GM20000 (cell line): ENCODE measurements around the gene OBSCN.
"Not testable (repeated sequence)": the region's sequence is repeated elsewhere in the genome, so short reads cannot be mapped to it uniquely, and the experiment has no call there.

Experiments
- DNase-seq: peaks from one replicate; pipeline ENCODE4 v3.0.0; 2012; ENCODE audit warnings: low spot score
- CTCF ChIP-seq: IDR thresholded peaks from 2 replicates; pipeline ENCODE4 v1.5.1; 2012; ENCODE audit warnings: mild to moderate bottlenecking, control low read depth; ENCODE audit errors: extremely low read depth, missing control alignments

The OBSCN gene

GRCh38 chr1:228226956-228227791 lies 19.3 kb downstream of the OBSCN start:
- no peak for DNase-seq
- no peak for TF ChIP-seq CTCF

DNA sequence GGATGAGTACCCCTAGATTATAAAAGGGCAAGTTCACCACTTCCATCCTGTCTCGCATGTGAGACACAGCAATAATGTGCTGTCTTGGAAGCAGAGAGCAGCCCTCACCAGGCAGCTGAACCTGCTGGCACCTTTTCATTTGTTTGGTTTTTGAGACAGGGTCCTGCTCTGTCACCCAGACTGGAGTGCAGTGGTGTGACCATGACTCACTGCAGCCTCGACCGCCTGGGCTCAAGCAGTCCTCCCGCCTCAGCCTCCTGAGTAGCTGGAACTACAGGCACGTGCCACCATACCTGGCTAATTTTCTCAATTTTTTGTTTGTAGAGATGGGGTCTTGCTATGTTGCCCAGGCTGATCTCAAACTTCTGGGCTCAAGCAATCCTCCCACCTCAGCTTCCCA lies 20.3 kb downstream of the OBSCN start:
- not testable (repeated sequence) for DNase-seq

DNA sequence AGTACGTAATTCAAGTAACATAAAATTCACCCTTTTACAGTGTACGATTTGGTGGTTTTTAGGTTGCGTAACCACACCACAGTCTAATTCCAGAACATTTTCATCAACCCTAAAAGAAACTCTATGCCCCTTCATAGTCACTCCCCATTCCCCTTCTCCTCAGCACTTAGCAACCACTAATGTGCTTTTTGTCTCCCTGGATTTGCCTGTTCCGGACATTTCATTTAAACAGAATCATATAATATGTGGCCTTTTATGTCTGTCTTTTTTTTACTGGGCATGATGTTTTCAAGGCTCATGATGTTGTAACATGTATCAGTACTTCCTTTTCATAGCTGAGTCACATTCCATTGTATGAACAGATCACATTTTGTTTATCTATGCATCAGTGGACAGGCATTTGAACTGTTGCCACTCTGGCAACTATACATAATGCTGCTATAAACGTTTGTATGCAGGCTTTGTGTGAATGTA lies 20.8 kb downstream of the OBSCN start:
- TF ChIP-seq CTCF = no peak
- DNase-seq = no peak

DNA sequence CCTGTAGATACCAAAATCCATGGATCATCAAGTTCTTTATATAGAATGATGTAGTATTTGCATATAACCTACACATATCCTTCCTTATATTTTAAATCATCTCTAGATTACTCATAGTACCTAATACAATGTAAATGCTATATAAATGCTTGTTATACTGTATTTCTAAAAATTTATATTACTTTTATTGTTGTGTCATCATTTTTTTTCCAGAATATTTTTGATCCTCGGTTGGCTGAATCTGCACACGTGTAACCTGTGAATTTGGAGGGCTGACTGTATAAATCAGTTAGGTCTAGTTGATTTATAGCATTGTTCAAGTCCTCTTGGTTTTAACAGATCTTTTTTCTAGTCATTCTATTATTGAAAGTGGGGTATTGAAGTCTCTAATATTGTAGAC lies 23.3 kb downstream of the OBSCN start:
- no peak for DNase-seq
- TF ChIP-seq CTCF = no peak

- DNase-seq = no peak
- no peak for TF ChIP-seq CTCF
Observed at GRCh38 chr1:228233136-228233535, 25.3 kb downstream of the OBSCN start.

- no peak for TF ChIP-seq CTCF
Observed at GRCh38 chr1:228234921-228235320, 27.1 kb downstream of the OBSCN start.

GRCh38 chr1:228236744-228237143 lies 28.9 kb downstream of the OBSCN start:
- DNase-seq = peak; percentile 38
- TF ChIP-seq CTCF = peak; percentile 13

More at GRCh38 chr1:228234921-228235320, 27.1 kb downstream of the OBSCN start:
- no peak for DNase-seq

- DNase-seq = no peak
- no peak for TF ChIP-seq CTCF
Observed at GRCh38 chr1:228238007-228238406, 30.2 kb downstream of the OBSCN start.
